Osteoblast (primary cell): ENCODE data around the gene PRPSAP1. TPM values are rescaled to one million over a fixed set of nuclear protein-coding genes. Genes with fewer than 3 reads are reported as not detected.
A peak's percentile ranks its signal among the peaks of the same experiment; 100 is the strongest.

Experiments
- DNase-seq: peaks from one replicate; pipeline ENCODE4 v3.0.0; 2011; ENCODE audit warnings: low spot score, mixed read lengths; ENCODE audit not compliant: insufficient read length; ENCODE audit errors: missing footprints
- H2AFZ ChIP-seq: 2 replicates; pipeline ENCODE4 v1.6.0; 2011; ENCODE audit warnings: mild to moderate bottlenecking, low read length
- H3K27ac ChIP-seq: 2 replicates; pipeline ENCODE4 v1.5.1; 2011; ENCODE audit warnings: mild to moderate bottlenecking, low read depth, low read length, moderate library complexity
- H3K27me3 ChIP-seq: 2 replicates; pipeline ENCODE4 v1.6.0; 2012; ENCODE audit warnings: mild to moderate bottlenecking, control low read depth, inconsistent platforms, low read length, moderate library complexity; ENCODE audit not compliant: insufficient read depth
- H3K36me3 ChIP-seq: 2 replicates; pipeline ENCODE4 v1.5.1; 2011; ENCODE audit warnings: mild to moderate bottlenecking, low read length, control low read depth, moderate library complexity; ENCODE audit not compliant: insufficient read depth
- H3K4me1 ChIP-seq: 2 replicates; pipeline ENCODE4 v1.5.1; 2011; ENCODE audit warnings: mild to moderate bottlenecking, low read length, control low read depth, moderate library complexity; ENCODE audit not compliant: insufficient read depth
- H3K4me2 ChIP-seq: 2 replicates; pipeline ENCODE4 v1.6.0; 2011; ENCODE audit warnings: mild to moderate bottlenecking, low read length; ENCODE audit not compliant: insufficient read depth
- H3K4me3 ChIP-seq: fragments of 200-600 bp; sonication (generic); 3 replicates; pipeline ENCODE4 v1.5.1; 2012; ENCODE audit warnings: mild to moderate bottlenecking, low read length, inconsistent platforms; ENCODE audit not compliant: insufficient read depth
- H3K79me2 ChIP-seq: 2 replicates; pipeline ENCODE4 v1.6.0; 2012; ENCODE audit warnings: mild to moderate bottlenecking, low read length, control low read depth, inconsistent platforms; ENCODE audit not compliant: insufficient read depth
- H3K9me3 ChIP-seq: 2 replicates; pipeline ENCODE4 v1.5.1; 2011; ENCODE audit warnings: low read depth, low read length, control low read depth
- H4K20me1 ChIP-seq: 2 replicates; pipeline ENCODE4 v1.6.0; 2012; ENCODE audit warnings: mild to moderate bottlenecking, low read length, control low read depth; ENCODE audit not compliant: insufficient read depth
- total RNA-seq: library from RNA; depleted of rRNA; stranded (reverse); fragments of >200 nt; gene quantifications from 2 replicates; pipeline ENCODE4 v1.2.3, GENCODE V29; 2012
- TF ChIP-seq, protein P1 (sequence below): IDR thresholded peaks from 2 replicates; pipeline ENCODE4 v1.5.1; 2011; ENCODE audit warnings: mild to moderate bottlenecking, low read depth, low read length, moderate library complexity; ENCODE audit errors: extremely low read depth

PRPSAP1 gene
- total RNA-seq, 1 donor, result 79.6 TPM

DNA sequence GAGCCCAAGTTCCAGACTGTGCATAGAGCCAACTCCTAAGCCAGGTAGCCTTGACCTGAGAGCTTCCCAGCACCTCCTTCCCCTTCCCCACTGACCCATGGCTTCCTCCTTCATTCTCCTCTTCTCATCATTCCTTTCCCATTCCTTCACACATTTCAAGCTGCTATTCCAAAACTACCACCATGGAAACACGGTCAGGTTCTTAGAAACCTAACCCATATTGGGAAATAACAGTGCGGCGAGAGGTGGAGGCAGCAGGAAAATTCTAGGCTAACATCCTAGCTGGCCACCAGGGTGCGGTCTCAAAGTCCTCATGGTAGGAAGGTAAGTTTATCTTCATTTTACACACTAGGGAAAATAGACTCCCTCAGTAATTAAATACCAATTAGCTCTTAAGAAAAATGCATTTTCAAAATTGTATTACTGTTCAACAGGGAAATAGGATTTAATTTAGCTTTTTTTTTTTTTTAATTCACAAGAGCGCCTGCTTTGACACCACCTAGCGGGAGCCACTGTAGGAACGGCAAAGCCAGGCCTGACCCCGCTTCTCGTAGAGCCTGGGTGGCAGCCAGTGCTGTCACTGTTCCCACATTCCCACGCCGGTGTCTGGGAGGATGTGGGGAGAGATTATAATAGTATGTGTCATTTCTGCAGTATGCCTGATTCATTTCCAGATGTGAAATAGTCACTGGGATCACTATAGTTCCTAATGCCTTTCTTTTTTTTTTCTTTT lies 16.7 kb upstream of the PRPSAP1 start:
- H3K27ac ChIP-seq, result peak overlapping the region; percentile 99
- no peaks in the 10 kb centered on the region for H3K27me3 ChIP-seq
- peaks cover 32% of the 10 kb centered on the region for H3K4me1 ChIP-seq
- H4K20me1 ChIP-seq, result no peaks in the 10 kb centered on the region
- no peak overlapping the region for H2AFZ ChIP-seq
- H3K4me2 ChIP-seq, result peak overlapping the region; percentile 22
- DNase-seq, result peak; percentile 92
- H3K4me3 ChIP-seq, result no peak overlapping the region
- H3K36me3 ChIP-seq, result no peaks in the 10 kb centered on the region
- no peaks in the 10 kb centered on the region for H3K9me3 ChIP-seq
- TF ChIP-seq, protein P1, sequence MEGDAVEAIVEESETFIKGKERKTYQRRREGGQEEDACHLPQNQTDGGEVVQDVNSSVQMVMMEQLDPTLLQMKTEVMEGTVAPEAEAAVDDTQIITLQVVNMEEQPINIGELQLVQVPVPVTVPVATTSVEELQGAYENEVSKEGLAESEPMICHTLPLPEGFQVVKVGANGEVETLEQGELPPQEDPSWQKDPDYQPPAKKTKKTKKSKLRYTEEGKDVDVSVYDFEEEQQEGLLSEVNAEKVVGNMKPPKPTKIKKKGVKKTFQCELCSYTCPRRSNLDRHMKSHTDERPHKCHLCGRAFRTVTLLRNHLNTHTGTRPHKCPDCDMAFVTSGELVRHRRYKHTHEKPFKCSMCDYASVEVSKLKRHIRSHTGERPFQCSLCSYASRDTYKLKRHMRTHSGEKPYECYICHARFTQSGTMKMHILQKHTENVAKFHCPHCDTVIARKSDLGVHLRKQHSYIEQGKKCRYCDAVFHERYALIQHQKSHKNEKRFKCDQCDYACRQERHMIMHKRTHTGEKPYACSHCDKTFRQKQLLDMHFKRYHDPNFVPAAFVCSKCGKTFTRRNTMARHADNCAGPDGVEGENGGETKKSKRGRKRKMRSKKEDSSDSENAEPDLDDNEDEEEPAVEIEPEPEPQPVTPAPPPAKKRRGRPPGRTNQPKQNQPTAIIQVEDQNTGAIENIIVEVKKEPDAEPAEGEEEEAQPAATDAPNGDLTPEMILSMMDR, result peak; percentile 85
- H3K79me2 ChIP-seq, result no peaks in the 10 kb centered on the region

DNA sequence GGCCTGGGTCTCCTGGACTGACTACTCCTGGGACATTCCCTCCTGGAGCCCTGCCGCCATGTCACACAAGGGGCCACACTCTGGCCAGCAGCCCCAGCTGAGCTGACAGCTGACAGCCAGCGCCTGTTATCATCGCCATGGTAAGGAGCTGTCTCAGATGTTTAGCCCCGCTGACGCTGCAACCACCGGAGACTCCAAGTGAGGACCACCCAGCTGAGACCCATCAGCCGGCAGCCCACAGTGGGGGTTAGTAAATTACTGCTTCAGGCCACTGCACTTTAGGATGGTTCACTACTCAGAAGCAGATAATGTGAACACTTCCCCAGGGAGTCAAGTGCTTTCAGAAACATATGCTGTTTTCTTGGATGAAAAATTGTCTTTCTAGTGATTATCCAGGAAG lies 16.1 kb upstream of the PRPSAP1 start:
- peak overlapping the region; percentile 99 for H3K27ac ChIP-seq
- peak overlapping the region; percentile 22 for H3K4me2 ChIP-seq
- TF ChIP-seq, protein P1, result no peak
- DNase-seq, result peak; percentile 15
- H3K36me3 ChIP-seq, result no peaks in the 10 kb centered on the region
- no peak overlapping the region for H2AFZ ChIP-seq
- no peaks in the 10 kb centered on the region for H3K27me3 ChIP-seq
- H4K20me1 ChIP-seq, result no peaks in the 10 kb centered on the region
- no peak overlapping the region for H3K4me3 ChIP-seq
- H3K9me3 ChIP-seq, result no peaks in the 10 kb centered on the region
- no peaks in the 10 kb centered on the region for H3K79me2 ChIP-seq
- H3K4me1 ChIP-seq, result peaks cover 32% of the 10 kb centered on the region

DNA sequence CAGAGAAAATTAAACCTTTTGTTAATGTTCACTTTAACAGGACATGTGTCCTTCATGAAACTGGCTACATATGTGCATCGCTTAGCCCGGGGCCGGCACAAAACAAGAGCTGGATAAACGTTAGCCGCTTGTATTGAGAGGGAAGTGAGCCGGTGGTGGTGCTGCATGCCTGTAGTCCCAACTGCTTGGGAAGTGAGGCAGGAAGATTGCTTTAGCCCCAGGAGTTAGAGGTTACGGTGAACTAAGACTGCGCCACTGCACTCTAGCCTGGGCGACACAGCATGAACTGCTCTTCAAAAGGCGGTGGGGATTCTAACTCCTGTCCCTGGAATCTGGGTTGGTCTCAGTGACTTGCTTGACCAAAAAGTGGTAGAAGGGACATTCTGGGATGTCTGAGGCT lies 15.7 kb upstream of the PRPSAP1 start:
- no peaks in the 10 kb centered on the region for H3K36me3 ChIP-seq
- no peak overlapping the region for H2AFZ ChIP-seq
- no peak overlapping the region for H3K4me3 ChIP-seq
- no peak overlapping the region for H3K4me2 ChIP-seq
- H3K27ac ChIP-seq, result peak overlapping the region; percentile 99
- H3K4me1 ChIP-seq, result peaks cover 32% of the 10 kb centered on the region
- DNase-seq, result peak; percentile 29
- H4K20me1 ChIP-seq, result no peaks in the 10 kb centered on the region
- no peaks in the 10 kb centered on the region for H3K9me3 ChIP-seq
- H3K79me2 ChIP-seq, result no peaks in the 10 kb centered on the region
- TF ChIP-seq, protein P1, result no peak
- H3K27me3 ChIP-seq, result no peaks in the 10 kb centered on the region

DNA sequence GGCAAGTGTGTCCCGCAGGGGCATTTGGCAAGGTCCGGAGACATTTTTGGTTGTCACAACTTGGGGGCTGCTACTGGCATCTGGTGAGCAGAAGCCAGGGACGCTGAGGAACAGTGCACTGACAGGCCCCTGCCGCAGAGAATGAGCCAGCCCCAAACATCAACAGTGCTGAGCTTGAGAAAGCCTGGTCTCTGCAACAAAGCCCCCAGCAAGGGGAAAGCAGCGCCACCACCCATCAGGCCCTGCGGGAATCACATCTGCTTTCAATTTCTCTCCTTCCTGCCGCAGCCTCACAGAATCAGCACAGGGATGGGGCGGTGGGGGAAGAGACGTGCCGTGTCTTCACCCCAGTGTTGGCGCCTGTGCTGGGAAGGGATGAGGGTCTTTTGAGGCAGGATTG lies 14.8 kb upstream of the PRPSAP1 start:
- H2AFZ ChIP-seq, result peak overlapping the region; percentile 80
- TF ChIP-seq, protein P1, result no peak
- H4K20me1 ChIP-seq, result no peaks in the 10 kb centered on the region
- H3K79me2 ChIP-seq, result no peaks in the 10 kb centered on the region
- H3K4me1 ChIP-seq, result peaks cover 32% of the 10 kb centered on the region
- H3K9me3 ChIP-seq, result no peaks in the 10 kb centered on the region
- no peaks in the 10 kb centered on the region for H3K36me3 ChIP-seq
- H3K27ac ChIP-seq, result peak overlapping the region; percentile 46
- peak; percentile 44 for DNase-seq
- H3K4me3 ChIP-seq, result peak overlapping the region; percentile 15
- H3K4me2 ChIP-seq, result peak overlapping the region; percentile 51
- H3K27me3 ChIP-seq, result no peaks in the 10 kb centered on the region
